HG02623 (cell line): ENCODE results near the gene FANCM.

ENCODE experiments used
- ATAC-seq: cut with Tn5 transposase; IDR thresholded peaks from one replicate; pipeline ENCODE4 v1.9.1; 2021; ENCODE audit warnings: moderate library complexity; ENCODE audit not compliant: unreplicated experiment

FANCM gene

GRCh38 chr14:45135659-45136395, at the start of gene FANCM:
Gene FANCM, plus strand, starts transcription at chr14:45135930. Its CDS starts 102 bp downstream, at chr14:45136032.
- peak; percentile 36 for ATAC-seq

GRCh38 chr14:45089813-45090212, 45.9 kb upstream of the FANCM start:
- ATAC-seq, result peak; percentile 74

GRCh38 chr14:45091710-45092109, 44.0 kb upstream of the FANCM start:
- ATAC-seq, result no peak

- ATAC-seq, result no peak
These were observed 41.5 kb upstream of the FANCM start for GRCh38 chr14:45094275-45094674.

- no peak for ATAC-seq
These were observed 40.6 kb upstream of the FANCM start for GRCh38 chr14:45095143-45095542.

- no peak for ATAC-seq
These were observed 39.5 kb upstream of the FANCM start for GRCh38 chr14:45096218-45096617.

- ATAC-seq, result no peak
These were observed 31.9 kb upstream of the FANCM start for GRCh38 chr14:45103806-45104205.

- ATAC-seq, result no peak
These were observed 31.2 kb upstream of the FANCM start for GRCh38 chr14:45104561-45104960.

- ATAC-seq, result no peak
These were observed 22.6 kb upstream of the FANCM start for GRCh38 chr14:45112896-45113781.

- ATAC-seq, result no peak
These were observed 21.4 kb upstream of the FANCM start for GRCh38 chr14:45114327-45114726.

GRCh38 chr14:45118594-45118993, 17.1 kb upstream of the FANCM start:
- ATAC-seq, result no peak

GRCh38 chr14:45120096-45120495, 15.6 kb upstream of the FANCM start:
- ATAC-seq, result no peak

- ATAC-seq, result no peak
These were observed 12.5 kb upstream of the FANCM start for GRCh38 chr14:45123271-45123670.

- ATAC-seq, result no peak
These were observed 10.0 kb upstream of the FANCM start for GRCh38 chr14:45125754-45126153.

GRCh38 chr14:45128963-45129629, 6.6 kb upstream of the FANCM start:
- ATAC-seq, result no peak

- no peak for ATAC-seq
These were observed 2.1 kb upstream of the FANCM start for GRCh38 chr14:45133683-45134050.

GRCh38 chr14:45134051-45134958, 1.4 kb upstream of the FANCM start, which contains the start of gene FKBP3:
Gene FKBP3, minus strand, starts transcription at chr14:45134481. Its CDS starts 25 bp downstream, at chr14:45134456.
- ATAC-seq, result peak; percentile 86

- ATAC-seq, result no peak
These were observed 574 bp upstream of the FANCM start for GRCh38 chr14:45135156-45135555.

- ATAC-seq, result no peak
These were observed 669 bp downstream of the FANCM start for GRCh38 chr14:45136399-45136798.

- ATAC-seq, result no peak
These were observed 5.0 kb downstream of the FANCM start for GRCh38 chr14:45140661-45141187.
